Thymus (tissue), 11 donors: ENCODE results near the gene MARVELD2. TPM values are rescaled to one million over a fixed set of nuclear protein-coding genes. Genes with fewer than 3 reads are reported as not detected.
"Not testable (repeated sequence)": the region's sequence is repeated elsewhere in the genome, so short reads cannot be mapped to it uniquely, and the experiment has no call there.

Source experiments
- DNase-seq, 9 donors: peaks; one replicate each; pipeline ENCODE4 v3.0.0-alpha.2; 2013; ENCODE audit warnings: low spot score in 9 of 9, low read depth in 6 of 9, missing footprints in 1 of 9
- H3K27ac ChIP-seq, 2 donors: one replicate each; pipeline ENCODE4 v1.5.1; 2013; ENCODE audit warnings: control low read depth in 1 of 2, low read depth in 1 of 2, low read length in 1 of 2, mild to moderate bottlenecking in 1 of 2, moderate library complexity in 1 of 2
- H3K27me3 ChIP-seq, 2 donors: one replicate each; pipeline ENCODE4 v1.5.1; 2013; ENCODE audit warnings: low read length in 1 of 2; ENCODE audit not compliant: control insufficient read depth in 2 of 2, insufficient read depth in 1 of 2
- H3K36me3 ChIP-seq, 2 donors: one replicate each; pipeline ENCODE4 v1.5.1; 2013; ENCODE audit warnings: low read length in 1 of 2, mild to moderate bottlenecking in 1 of 2, moderate library complexity in 1 of 2; ENCODE audit not compliant: control insufficient read depth in 2 of 2, insufficient read depth in 2 of 2
- H3K4me1 ChIP-seq, 2 donors: one replicate each; pipeline ENCODE4 v1.5.1; 2013; ENCODE audit warnings: low read length in 2 of 2; ENCODE audit not compliant: control insufficient read depth in 2 of 2, insufficient read depth in 2 of 2
- H3K4me3 ChIP-seq, 2 donors: one replicate each; pipeline ENCODE4 v1.5.1; 2013; ENCODE audit warnings: low read length in 2 of 2, control low read depth in 1 of 2, mild to moderate bottlenecking in 1 of 2
- H3K9me3 ChIP-seq, 2 donors: one replicate each; pipeline ENCODE4 v1.5.1; 2013; ENCODE audit warnings: low read length in 1 of 2, mild to moderate bottlenecking in 1 of 2; ENCODE audit not compliant: control insufficient read depth in 2 of 2, insufficient read depth in 1 of 2
- WGBS: extraction: QIAGEN DNeasy Blood & Tissue Kit; methylation state at CpG from one replicate; pipeline ENCODE4 v1.1.7; 2013; 5-methylcytosine and 5-hydroxymethylcytosine counted together
- polyA plus RNA-seq: library from polyadenylated mRNA; stranded (reverse); fragments of 200-250 nt; gene quantifications from one replicate; pipeline ENCODE4 v1.2.3, GENCODE V29; 2013
- total RNA-seq: library from RNA; stranded (reverse); fragments of 120-200 nt; gene quantifications from one replicate; pipeline ENCODE4 v1.2.4, GENCODE V29; 2013
- donor health status: healthy.

MARVELD2 gene
- total and polyA plus RNA-seq, 2 donors = 2.8 to 3.5 TPM

GRCh38 chr5:69462170-69462569, 47.3 kb downstream of the MARVELD2 start:
- H3K4me3 ChIP-seq = no peak overlapping the region

GRCh38 chr5:69466375-69466774, 51.5 kb downstream of the MARVELD2 start:
- not testable (repeated sequence) for H3K27ac ChIP-seq, H3K9me3 ChIP-seq, H3K4me3 ChIP-seq, H3K36me3 ChIP-seq, DNase-seq, H3K27me3 ChIP-seq, H3K4me1 ChIP-seq
- WGBS = 96% methylated on average over 3 of the region's 3 CpGs

More at GRCh38 chr5:69462170-69462569, 47.3 kb downstream of the MARVELD2 start:
- H3K27ac ChIP-seq = no peak overlapping the region
- no peaks in the 10 kb centered on the region for H3K27me3 ChIP-seq
- no peaks in the 10 kb centered on the region for H3K9me3 ChIP-seq
- H3K36me3 ChIP-seq = no peaks in the 10 kb centered on the region
- WGBS = 100% methylated on average over 1 of the region's 1 CpG
- no peaks in the 10 kb centered on the region for H3K4me1 ChIP-seq
- no peak for DNase-seq

- H3K9me3 ChIP-seq = no peaks in the 10 kb centered on the region
- H3K27me3 ChIP-seq = no peaks in the 10 kb centered on the region
- no peak overlapping the region for H3K4me3 ChIP-seq
- H3K27ac ChIP-seq = no peak overlapping the region
- H3K36me3 ChIP-seq = no peaks in the 10 kb centered on the region
- 94% methylated on average over 8 of the region's 8 CpGs for WGBS
- H3K4me1 ChIP-seq = no peaks in the 10 kb centered on the region
- DNase-seq = no peak
Measured at GRCh38 chr5:69467442-69468225, 52.7 kb downstream of the MARVELD2 start.

- H3K36me3 ChIP-seq = no peaks in the 10 kb centered on the region
- no peak overlapping the region for H3K27ac ChIP-seq
- WGBS = 25% methylated on average over 1 of the region's 1 CpG
- no peaks in the 10 kb centered on the region for H3K9me3 ChIP-seq
- no peaks in the 10 kb centered on the region for H3K27me3 ChIP-seq
- DNase-seq = no peak
- no peak overlapping the region for H3K4me3 ChIP-seq
- no peaks in the 10 kb centered on the region for H3K4me1 ChIP-seq
Measured at GRCh38 chr5:69468631-69469030, 53.7 kb downstream of the MARVELD2 start.

GRCh38 chr5:69471516-69471915, 56.6 kb downstream of the MARVELD2 start:
- not testable (repeated sequence) for H3K4me3 ChIP-seq, DNase-seq, H3K27me3 ChIP-seq, H3K9me3 ChIP-seq, H3K36me3 ChIP-seq, H3K27ac ChIP-seq, H3K4me1 ChIP-seq
- WGBS = 98% methylated on average over 6 of the region's 6 CpGs

- not testable (repeated sequence) for H3K27me3 ChIP-seq, H3K36me3 ChIP-seq, H3K27ac ChIP-seq, H3K4me1 ChIP-seq, DNase-seq, H3K4me3 ChIP-seq, H3K9me3 ChIP-seq
- WGBS = 92% methylated on average over 16 of the region's 16 CpGs
Measured at GRCh38 chr5:69472535-69473143, 57.7 kb downstream of the MARVELD2 start.

- 26% methylated on average over 1 of the region's 1 CpG for WGBS
- no peaks in the 10 kb centered on the region for H3K36me3 ChIP-seq
- DNase-seq = no peak
- H3K9me3 ChIP-seq = no peaks in the 10 kb centered on the region
- H3K4me3 ChIP-seq = no peak overlapping the region
- H3K27me3 ChIP-seq = no peaks in the 10 kb centered on the region
- no peak overlapping the region for H3K27ac ChIP-seq
- H3K4me1 ChIP-seq = no peaks in the 10 kb centered on the region
Measured at GRCh38 chr5:69477170-69477569, 62.3 kb downstream of the MARVELD2 start.

GRCh38 chr5:69478296-69478695, 63.4 kb downstream of the MARVELD2 start:
- 98% methylated on average over 7 of the region's 7 CpGs for WGBS
- H3K4me1 ChIP-seq, H3K27me3 ChIP-seq, H3K4me3 ChIP-seq, H3K27ac ChIP-seq, DNase-seq, H3K36me3 ChIP-seq, H3K9me3 ChIP-seq: not testable (repeated sequence)

GRCh38 chr5:69484891-69485290, 70.0 kb downstream of the MARVELD2 start:
- H3K4me3 ChIP-seq = no peak overlapping the region
- no peaks in the 10 kb centered on the region for H3K36me3 ChIP-seq
- H3K4me1 ChIP-seq = no peaks in the 10 kb centered on the region
- WGBS = 66% methylated on average over 7 of the region's 7 CpGs
- no peak for DNase-seq
- H3K27me3 ChIP-seq = peaks cover 2 to 7% of the 10 kb centered on the region in 2 donors
- H3K27ac ChIP-seq = no peak overlapping the region
- H3K9me3 ChIP-seq = no peaks in the 10 kb centered on the region
